Panc1 (cell line): ENCODE measurements around the gene RNF145. TPM values are rescaled to one million over a fixed set of nuclear protein-coding genes. Genes with fewer than 3 reads are reported as not detected.

Source experiments
- ATAC-seq: fragments of 200-7000 bp; cut with Tn5 transposase; 2 replicates; pipeline ENCODE4 v1.9.1; 2020; ENCODE audit warnings: mild to moderate bottlenecking, moderate library complexity
- BruUV-seq: library from RNA; stranded (reverse); fragments of 400-500 nt; replicated peaks from 2 replicates; lab custom pipeline; 2021; lab: Mats Ljungman, UMichigan
- CTCF ChIA-PET: fragments of 300-600 bp; sonication (Branson Sonifier 250); formaldehyde crosslinking; loops from one replicate; lab custom pipeline; 2022; ENCODE audit warnings: antibody characterized with exemption; lab: Charles Lee
- POLR2A ChIA-PET: fragments of 300-600 bp; sonication (Branson Sonifier 250); formaldehyde crosslinking; loops from one replicate; lab custom pipeline; 2022; ENCODE audit warnings: antibody characterized with exemption; lab: Charles Lee
- DNase-seq: peaks from one replicate; pipeline ENCODE4 v3.0.0-alpha.2; 2010; ENCODE audit warnings: low read depth, low spot score
- H3K27ac ChIP-seq: 2 replicates; pipeline ENCODE4 v1.5.1; 2011; ENCODE audit warnings: mild to moderate bottlenecking, low read length, inconsistent platforms
- H3K27me3 ChIP-seq: fragments of 200-500 bp; sonication (Bioruptor generic); 2 replicates; pipeline ENCODE4 v1.6.0; 2014; ENCODE audit warnings: low read length, inconsistent platforms; ENCODE audit not compliant: control insufficient read depth, insufficient read depth
- H3K36me3 ChIP-seq: fragments of 200-500 bp; sonication (Bioruptor generic); 2 replicates; pipeline ENCODE4 v1.5.1; 2014; ENCODE audit warnings: inconsistent platforms, mild to moderate bottlenecking, low read length, moderate library complexity; ENCODE audit not compliant: control insufficient read depth, insufficient read depth
- H3K4me1 ChIP-seq: 2 replicates; pipeline ENCODE4 v1.5.1; 2011; ENCODE audit warnings: inconsistent platforms, mild to moderate bottlenecking, low read length, moderate library complexity; ENCODE audit not compliant: control insufficient read depth, insufficient read depth
- H3K4me3 ChIP-seq, 2 experiments: 2 replicates each; pipeline ENCODE4 v1.5.1; 2011 to 2012; ENCODE audit warnings: low read depth in 2 of 2, low read length in 2 of 2, mild to moderate bottlenecking in 2 of 2, inconsistent platforms in 1 of 2, moderate library complexity in 1 of 2
- H3K9me3 ChIP-seq: fragments of 200-500 bp; sonication (Bioruptor generic); 2 replicates; pipeline ENCODE4 v1.5.1; 2014; ENCODE audit warnings: low read depth, mild to moderate bottlenecking, inconsistent platforms, low read length, moderate library complexity; ENCODE audit not compliant: control insufficient read depth, insufficient read depth
- CTCF ChIP-seq: fragments of 450-650 bp; IDR thresholded peaks from 2 replicates; pipeline ENCODE4 v1.5.1; 2017; ENCODE audit warnings: mild to moderate bottlenecking
- POLR2AphosphoS5 ChIP-seq: IDR thresholded peaks from 2 replicates; pipeline ENCODE4 v1.6.1; 2012; ENCODE audit warnings: mild to moderate bottlenecking, low read depth, low read length, moderate library complexity
- REST ChIP-seq, 2 experiments: IDR thresholded peaks; 2 replicates each; pipeline ENCODE4 v1.6.1; 2011 to 2012; ENCODE audit warnings: low read depth in 2 of 2, control low read depth in 1 of 2, low read length in 1 of 2, mild to moderate bottlenecking in 1 of 2, moderate library complexity in 1 of 2; ENCODE audit not compliant: insufficient read depth in 1 of 2
- SIN3A ChIP-seq: IDR thresholded peaks from 2 replicates; pipeline ENCODE4 v1.6.1; 2012; ENCODE audit warnings: low read depth, mild to moderate bottlenecking, low read length, moderate library complexity, borderline replicate concordance; ENCODE audit not compliant: insufficient read depth
- TCF7L2 ChIP-seq: IDR thresholded peaks from 2 replicates; pipeline ENCODE4 v1.6.1; 2011; ENCODE audit warnings: mild to moderate bottlenecking, low read depth, low read length, inconsistent platforms
- in situ Hi-C: cut with HindIII; loops from 2 replicates; pipeline ENCODE4 v1.10.0; 2016; ENCODE audit warnings: low sequenced_read_pairs, low pct_unique_long_range_greater_than_20kb
- intact Hi-C: fragments of 100-400 bp; cut with micrococcal nuclease; formaldehyde crosslinking; loops from one replicate; pipeline ENCODE4 v1.10.0; 2022; ENCODE audit not compliant: unreplicated experiment
- total RNA-seq: library from RNA; stranded (reverse); gene quantifications from one replicate; pipeline ENCODE4 v1.2.1, GENCODE V29; 2021; ENCODE audit not compliant: unreplicated experiment

RNF145 gene
- total RNA-seq, 1 experiment from 2014 or later, result 81.8 TPM

GRCh38 chr5:159195775-159196174 is 13.6 kb downstream of the RNF145 start:
- TF ChIP-seq SIN3A (no peak), POLR2AphosphoS5 (no peak), CTCF (no peak), TCF7L2 (no peak), REST (IDR thresholded peaks at IDR 0.05; ENCODE audit: insufficient read depth in 1 of 2, low read depth in 2 of 2, low read length in 1 of 2) (no peak)
- POLR2A ChIA-PET, result no interaction called here
- ATAC-seq (no peak), DNase-seq (no peak)
- intact Hi-C loops, result no loop called here
- in situ Hi-C loops, result no loop called here
- BruUV-seq, result no TSS peak
- Histone ChIP-seq H3K27ac (no peak overlapping the region), H3K27me3 (no peaks in the 10 kb centered on the region), H3K9me3 (no peaks in the 10 kb centered on the region), H3K4me1 (peaks cover 2% of the 10 kb centered on the region; the same call in 1 of the 2 replicates), H3K4me3 (no peak overlapping the region), H3K36me3 (peaks cover 12% of the 10 kb centered on the region; the same call in 1 of the 2 replicates)
- CTCF ChIA-PET, result no interaction called here

GRCh38 chr5:159190170-159190569 is 19.2 kb downstream of the RNF145 start:
- CTCF ChIA-PET, result no interaction called here
- H3K27me3 ChIP-seq, result no peaks in the 10 kb centered on the region
- BruUV-seq, result no TSS peak
- intact Hi-C loops (no loop called here), in situ Hi-C loops (no loop called here)
- ATAC-seq (no peak), DNase-seq (no peak)
- H3K4me3 ChIP-seq, result no peak overlapping the region
- H3K4me1 ChIP-seq, result peaks cover 2% of the 10 kb centered on the region; the same call in 1 of the 2 replicates
- H3K27ac ChIP-seq, result no peak overlapping the region
- peaks cover 21% of the 10 kb centered on the region for H3K36me3 ChIP-seq
- H3K9me3 ChIP-seq, result no peaks in the 10 kb centered on the region
- no peak for TF ChIP-seq TCF7L2
- TF ChIP-seq CTCF, result no peak
- TF ChIP-seq POLR2AphosphoS5, result no peak
- no peak for TF ChIP-seq REST (IDR thresholded peaks at IDR 0.05; ENCODE audit: insufficient read depth in 1 of 2, low read depth in 2 of 2, low read length in 1 of 2)
- TF ChIP-seq SIN3A, result no peak
- POLR2A ChIA-PET, result interaction anchor here (0.6 kb wide), 1 partner anchor 13 kb away, joined by 9 read pairs; no protein-coding TSS in a partner anchor
